ENCODE results near the gene TPRG1L. TPM values are rescaled to one million over a fixed set of nuclear protein-coding genes. Genes with fewer than 3 reads are reported as not detected.

TPRG1L gene
- polyA plus RNA-seq, 10 donors = 25.7 to 31.7 (median 29.7) TPM

- DNase-seq = no peak
Observed at GRCh38 chr1:3658231-3658615, 33.4 kb downstream of the TPRG1L start.

GRCh38 chr1:3659093-3659492, 34.3 kb downstream of the TPRG1L start:
- no peak for DNase-seq

- no peak for DNase-seq
Observed at GRCh38 chr1:3660704-3661103, 35.9 kb downstream of the TPRG1L start.

- no peak for DNase-seq
Observed at GRCh38 chr1:3661631-3662030, 36.8 kb downstream of the TPRG1L start.

GRCh38 chr1:3662080-3662671, 37.4 kb downstream of the TPRG1L start:
- DNase-seq = no peak

GRCh38 chr1:3663999-3664699, 39.3 kb downstream of the TPRG1L start:
- DNase-seq = no peak

GRCh38 chr1:3664700-3665375, 40.0 kb downstream of the TPRG1L start:
- no peak for DNase-seq

GRCh38 chr1:3668148-3668547, 43.3 kb downstream of the TPRG1L start:
- DNase-seq = no peak

GRCh38 chr1:3668585-3669300, 43.9 kb downstream of the TPRG1L start:
- DNase-seq = peak; percentile 44 to 59 (median 47)

- no peak for DNase-seq
Observed at GRCh38 chr1:3669421-3669821, 44.6 kb downstream of the TPRG1L start.

GRCh38 chr1:3669971-3670431, 45.2 kb downstream of the TPRG1L start:
- DNase-seq = no peak

GRCh38 chr1:3670823-3671265, 46.0 kb downstream of the TPRG1L start:
- DNase-seq = no peak

- no peak for DNase-seq
Observed at GRCh38 chr1:3671371-3672180, 46.8 kb downstream of the TPRG1L start.

- DNase-seq = no peak
Observed at GRCh38 chr1:3672231-3672970, 47.6 kb downstream of the TPRG1L start.

- DNase-seq = no peak
Observed at GRCh38 chr1:3672971-3673361, 48.2 kb downstream of the TPRG1L start.

GRCh38 chr1:3673381-3674099, 48.7 kb downstream of the TPRG1L start:
- DNase-seq = no peak

- DNase-seq = no peak
Observed at GRCh38 chr1:3674100-3675094, 49.6 kb downstream of the TPRG1L start.

- DNase-seq = no peak
Observed at GRCh38 chr1:3675436-3675835, 50.6 kb downstream of the TPRG1L start.

Data from muscle of back (tissue), 11 donors.